ENCODE measurements around the gene USP6. TPM values are rescaled to one million over a fixed set of nuclear protein-coding genes. Genes with fewer than 3 reads are reported as not detected.

Gene USP6
- total and polyA plus RNA-seq, 2 of the 4 experiments (the other 2 are of a cell fraction) = 0.02 TPM; not detected in 1

DNA sequence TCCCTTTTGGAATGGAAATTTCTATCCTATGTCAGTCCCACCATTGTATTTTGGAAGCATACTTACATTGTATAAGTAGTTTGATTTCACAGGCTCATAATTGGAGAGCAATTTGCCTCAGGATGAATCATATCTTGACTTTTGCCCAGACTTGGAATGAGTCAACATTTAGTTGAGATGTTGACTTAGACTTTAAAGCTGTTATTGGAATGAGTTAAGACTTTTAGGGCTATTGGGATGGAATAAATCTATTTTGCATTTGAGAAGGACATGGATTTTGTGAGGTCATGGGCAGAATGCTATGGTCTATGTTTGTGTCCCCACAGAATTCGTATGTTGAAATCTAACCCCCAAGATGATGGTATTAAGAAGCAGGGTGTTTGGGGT is 88.1 kb downstream of the USP6 start:
- Histone ChIP-seq H3K4ac (ENCODE audit: low read depth, low read length) (no peak overlapping the region), H2AK9ac (replicated peaks; ENCODE audit: low read depth, low read length, poor library complexity) (no peak overlapping the region), H4K8ac (ENCODE audit: low read depth in 2 of 2, low read length in 2 of 2) (no peak overlapping the region), H3K9ac (ENCODE audit: low read depth, low read length) (no peak overlapping the region), H4K20me1 (ENCODE audit: insufficient read depth, low read length) (no peaks in the 10 kb centered on the region), H2BK5ac (ENCODE audit: low read depth, low read length, poor library complexity, severe bottlenecking) (no peak overlapping the region), H3K36me3 (ENCODE audit: control insufficient read depth, insufficient read depth, low read length) (no peaks in the 10 kb centered on the region), H2AFZ (replicated peaks; ENCODE audit: low read length, poor library complexity) (no peak overlapping the region), H4K5ac (ENCODE audit: low read depth, low read length) (no peak overlapping the region), H3K27ac (ENCODE audit: insufficient read depth, low read length) (no peak overlapping the region), H3K56ac (ENCODE audit: extremely low read depth, insufficient read depth, low read length) (no peak overlapping the region), H3K14ac (replicated peaks; ENCODE audit: low read depth, low read length) (no peak overlapping the region), H3K27me3 (ENCODE audit: control insufficient read depth, insufficient read depth, low read length) (no peaks in the 10 kb centered on the region), H3K9me1 (ENCODE audit: insufficient read depth, low read length) (no peaks in the 10 kb centered on the region), H3K79me1 (ENCODE audit: low read depth in 1 of 2, low read length in 2 of 2) (peaks cover 0 to 3% of the 10 kb centered on the region in 2 experiments; a peak in 2 of 4 replicates), H3K23ac (ENCODE audit: low read depth, low read length) (no peak overlapping the region), H3K4me3 (ENCODE audit: insufficient read depth, low read depth, low read length) (no peak overlapping the region), H3K4me2 (ENCODE audit: low read depth, low read length) (no peak overlapping the region), H3K4me1 (ENCODE audit: control insufficient read depth, insufficient read depth, low read length) (peaks cover 4% of the 10 kb centered on the region; the same call in 1 of the 2 replicates), H3K18ac (ENCODE audit: low read depth, low read length) (no peak overlapping the region), H2BK15ac (ENCODE audit: low read depth, low read length) (no peak overlapping the region), H3K9me3 (ENCODE audit: control insufficient read depth, insufficient read depth, low read length) (no peaks in the 10 kb centered on the region), H4K91ac (ENCODE audit: insufficient read depth, low read depth, low read length) (no peak overlapping the region), H2BK20ac (ENCODE audit: low read depth, low read length) (no peak overlapping the region), H2BK120ac (ENCODE audit: low read depth, low read length) (no peak overlapping the region), H2AK5ac (ENCODE audit: low read depth, low read length) (no peak overlapping the region)
- ChIA-PET CTCF (no interaction called here), POLR2A (ENCODE audit: unreplicated experiment) (no interaction called here)
- TF ChIP-seq FOS (IDR thresholded peaks at IDR 0.05; ENCODE audit: low read depth, low read length) = peak; percentile 46; the same call in 1 of the 2 replicates
- no peak for TF ChIP-seq MAFK (IDR thresholded peaks at IDR 0.05; ENCODE audit: low read depth, low read length)
- intact Hi-C loops (cut with micrococcal nuclease) (loop anchor here (10.0 kb wide), 1 partner anchor 71 kb away; no protein-coding TSS in a partner anchor), in situ Hi-C loops (cut with MboI; ENCODE audit: low sequenced_read_pairs) (no loop called here), dilution Hi-C loops (cut with HindIII; ENCODE audit: low sequenced_read_pairs, unreplicated experiment) (no loop called here)
- DNase-seq = peak; percentile 79
- BruUV-seq (replicated peaks) = no TSS peak
- peak; percentile 65 for ATAC-seq (ENCODE audit: low read depth)
- 100% methylated on average over 1 of the region's 1 CpG; no CpG with 5 or more reads in 1 of the 2 experiments for WGBS, 2 experiments (ENCODE audit: extremely low coverage in 2 of 2, insufficient read length in 1 of 2)

Measured in IMR-90 (cell line).